Neural progenitor cell (in vitro differentiated cells): ENCODE data around the gene COX5A. TPM values are rescaled to one million over a fixed set of nuclear protein-coding genes. Genes with fewer than 3 reads are reported as not detected.
"Not testable (repeated sequence)": the region's sequence is repeated elsewhere in the genome, so short reads cannot be mapped to it uniquely, and the experiment has no call there.

ENCODE experiments used
- DNase-seq: peaks from one replicate; pipeline ENCODE4 v3.0.0-alpha.2; 2016; ENCODE audit warnings: low spot score
- H2AFZ ChIP-seq: fragments of 200-600 bp; sonication (generic); replicated peaks from 2 replicates; pipeline ENCODE4 v1.6.1; 2016; ENCODE audit warnings: antibody characterized with exemption
- H3F3A ChIP-seq: fragments of 200-600 bp; sonication (generic); 2 replicates; pipeline ENCODE4 v1.6.1; 2016; ENCODE audit warnings: antibody characterized with exemption, low read depth
- H3K27ac ChIP-seq: fragments of 200-600 bp; sonication (generic); 2 replicates; pipeline ENCODE4 v1.5.1; 2016; ENCODE audit warnings: mild to moderate bottlenecking
- H3K27me3 ChIP-seq: fragments of 200-600 bp; sonication (generic); 2 replicates; pipeline ENCODE4 v1.6.1; 2016; ENCODE audit warnings: mild to moderate bottlenecking, moderate library complexity
- H3K36me3 ChIP-seq: fragments of 200-600 bp; sonication (generic); 2 replicates; pipeline ENCODE4 v1.5.1; 2016
- H3K4me1 ChIP-seq: fragments of 200-600 bp; sonication (generic); 2 replicates; pipeline ENCODE4 v1.6.1; 2016; ENCODE audit warnings: mixed run types
- H3K4me2 ChIP-seq: fragments of 200-600 bp; sonication (generic); 2 replicates; pipeline ENCODE4 v1.6.1; 2016
- H3K4me3 ChIP-seq: fragments of 200-600 bp; sonication (generic); 2 replicates; pipeline ENCODE4 v1.5.1; 2016
- H3K79me2 ChIP-seq: fragments of 200-600 bp; sonication (generic); 2 replicates; pipeline ENCODE4 v1.6.1; 2016; ENCODE audit warnings: low read depth
- H3K9ac ChIP-seq: fragments of 200-600 bp; sonication (generic); 2 replicates; pipeline ENCODE4 v1.6.1; 2016
- H3K9me3 ChIP-seq: fragments of 200-600 bp; sonication (generic); 2 replicates; pipeline ENCODE4 v1.5.1; 2016; ENCODE audit warnings: low read depth
- H4K20me1 ChIP-seq: fragments of 200-600 bp; sonication (generic); 2 replicates; pipeline ENCODE4 v1.6.1; 2016; ENCODE audit warnings: low read depth
- H3K27ac Mint-ChIP-seq: 3 replicates; pipeline ENCODE4 v1.8.0; 2021; ENCODE audit warnings: mixed read lengths
- H3K27me3 Mint-ChIP-seq: 2 replicates; pipeline ENCODE4 v1.8.0; 2022; ENCODE audit warnings: low read depth, mild to moderate bottlenecking, inconsistent platforms, moderate library complexity, mixed read lengths; ENCODE audit not compliant: insufficient read depth
- H3K36me3 Mint-ChIP-seq: 3 replicates; pipeline ENCODE4 v1.8.0; 2021; ENCODE audit warnings: mixed read lengths
- H3K4me1 Mint-ChIP-seq: 3 replicates; pipeline ENCODE4 v1.8.0; 2021; ENCODE audit warnings: mixed read lengths
- H3K4me3 Mint-ChIP-seq: 3 replicates; pipeline ENCODE4 v1.8.0; 2021; ENCODE audit warnings: mild to moderate bottlenecking, moderate library complexity, mixed read lengths
- H3K9me3 Mint-ChIP-seq: 3 replicates; pipeline ENCODE4 v1.8.0; 2020; ENCODE audit warnings: mixed read lengths
- EZH2 ChIP-seq: fragments of 200-600 bp; sonication (generic); IDR thresholded peaks from 2 replicates; pipeline ENCODE4 v1.6.1; 2017; ENCODE audit warnings: antibody characterized with exemption, mild to moderate bottlenecking, moderate library complexity
- EZH2phosphoT487 ChIP-seq: fragments of 200-600 bp; sonication (generic); IDR thresholded peaks from 2 replicates; pipeline ENCODE4 v1.6.1; 2017; ENCODE audit warnings: antibody characterized with exemption
- total RNA-seq: library from RNA; depleted of rRNA; stranded (reverse); fragments of >200 nt; gene quantifications from 2 replicates; pipeline ENCODE4 v1.2.3, GENCODE V29; 2015; ENCODE audit warnings: low replicate concordance
- TF ChIP-seq, protein P1 (sequence below): fragments of 200-600 bp; sonication (generic); IDR thresholded peaks from 2 replicates; pipeline ENCODE4 v1.5.1; 2017; ENCODE audit warnings: antibody characterized with exemption, mild to moderate bottlenecking

The COX5A gene
- total RNA-seq, 1 donor from 2014 or later, result 200 TPM

DNA sequence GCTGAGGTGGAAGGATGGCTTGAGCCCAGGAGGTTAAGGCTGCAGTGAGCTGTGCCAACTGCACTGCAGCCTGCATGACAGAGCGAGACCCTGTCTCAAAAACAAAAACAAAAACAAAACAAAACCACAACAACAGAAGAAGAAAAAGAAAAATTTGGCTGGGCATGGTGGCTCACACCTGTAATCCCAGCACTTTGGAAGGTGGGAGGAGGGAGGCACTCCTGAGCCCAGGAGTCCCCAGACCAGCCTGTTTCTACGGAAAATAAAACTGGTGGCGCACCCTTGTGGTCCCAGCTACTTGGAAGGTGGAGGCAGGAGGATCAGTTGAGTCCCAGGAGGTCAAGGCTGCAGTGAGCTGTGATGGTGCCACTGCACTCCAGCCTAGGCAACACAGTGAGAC, 2.7 kb downstream of the COX5A start:
- not testable (repeated sequence) for H3K9ac ChIP-seq, H3K27me3 Mint-ChIP-seq, H3K9me3 Mint-ChIP-seq, H3K4me1 ChIP-seq, H3K36me3 Mint-ChIP-seq, H3K36me3 ChIP-seq, H3K4me2 ChIP-seq, H3K27ac ChIP-seq, H3K9me3 ChIP-seq, H2AFZ ChIP-seq, H3K27me3 ChIP-seq, H3K4me3 ChIP-seq
- TF ChIP-seq, protein P1, sequence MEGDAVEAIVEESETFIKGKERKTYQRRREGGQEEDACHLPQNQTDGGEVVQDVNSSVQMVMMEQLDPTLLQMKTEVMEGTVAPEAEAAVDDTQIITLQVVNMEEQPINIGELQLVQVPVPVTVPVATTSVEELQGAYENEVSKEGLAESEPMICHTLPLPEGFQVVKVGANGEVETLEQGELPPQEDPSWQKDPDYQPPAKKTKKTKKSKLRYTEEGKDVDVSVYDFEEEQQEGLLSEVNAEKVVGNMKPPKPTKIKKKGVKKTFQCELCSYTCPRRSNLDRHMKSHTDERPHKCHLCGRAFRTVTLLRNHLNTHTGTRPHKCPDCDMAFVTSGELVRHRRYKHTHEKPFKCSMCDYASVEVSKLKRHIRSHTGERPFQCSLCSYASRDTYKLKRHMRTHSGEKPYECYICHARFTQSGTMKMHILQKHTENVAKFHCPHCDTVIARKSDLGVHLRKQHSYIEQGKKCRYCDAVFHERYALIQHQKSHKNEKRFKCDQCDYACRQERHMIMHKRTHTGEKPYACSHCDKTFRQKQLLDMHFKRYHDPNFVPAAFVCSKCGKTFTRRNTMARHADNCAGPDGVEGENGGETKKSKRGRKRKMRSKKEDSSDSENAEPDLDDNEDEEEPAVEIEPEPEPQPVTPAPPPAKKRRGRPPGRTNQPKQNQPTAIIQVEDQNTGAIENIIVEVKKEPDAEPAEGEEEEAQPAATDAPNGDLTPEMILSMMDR, result peak; percentile 27
- Histone ChIP-seq H3K79me2 (peaks cover 72% of the 10 kb centered on the region), H4K20me1 (peaks cover 48% of the 10 kb centered on the region), H3F3A (peaks cover 19% of the 10 kb centered on the region)
- Mint-ChIP-seq H3K4me1 (peaks cover 11% of the 10 kb centered on the region), H3K27ac (peak overlapping the region; percentile 17), H3K4me3 (peak overlapping the region; percentile 70)
- DNase-seq, result peak; percentile 39

DNA sequence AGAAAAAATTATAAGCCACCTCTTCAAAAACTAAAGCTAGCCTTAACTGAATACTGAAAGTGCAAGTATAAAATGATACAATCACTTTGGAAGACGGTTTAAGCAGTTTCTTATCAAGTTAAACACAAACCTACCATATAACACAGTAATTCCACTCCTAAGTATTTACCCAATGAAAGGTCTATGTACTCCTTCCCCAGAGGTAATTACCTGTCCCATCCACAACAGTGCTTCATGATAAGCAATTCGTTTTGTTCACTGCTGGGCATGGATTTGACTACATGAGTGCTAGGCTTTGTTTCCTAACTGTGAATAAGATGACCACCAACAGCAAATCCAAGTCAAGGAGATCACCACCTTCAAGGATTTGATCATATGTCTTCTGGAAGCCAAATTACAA, 4.3 kb downstream of the COX5A start:
- Histone ChIP-seq H3K79me2 (peaks cover 76% of the 10 kb centered on the region), H3K4me2 (no peak overlapping the region), H4K20me1 (peaks cover 48% of the 10 kb centered on the region), H3F3A (peaks cover 12% of the 10 kb centered on the region), H3K27ac (no peak overlapping the region), H3K9me3 (no peaks in the 10 kb centered on the region), H3K27me3 (no peaks in the 10 kb centered on the region), H2AFZ (no peak overlapping the region), H3K36me3 (no peaks in the 10 kb centered on the region), H3K4me1 (peaks cover 4% of the 10 kb centered on the region), H3K9ac (no peak overlapping the region), H3K4me3 (no peak overlapping the region)
- Mint-ChIP-seq H3K9me3 (no peaks in the 10 kb centered on the region), H3K4me3 (no peak overlapping the region), H3K4me1 (peaks cover 8% of the 10 kb centered on the region), H3K36me3 (peaks cover 17% of the 10 kb centered on the region), H3K27ac (no peak overlapping the region), H3K27me3 (peaks cover 3% of the 10 kb centered on the region)
- TF ChIP-seq EZH2phosphoT487, result no peak
- TF ChIP-seq, protein P1, result no peak
- TF ChIP-seq EZH2, result no peak
- no peak for DNase-seq

DNA sequence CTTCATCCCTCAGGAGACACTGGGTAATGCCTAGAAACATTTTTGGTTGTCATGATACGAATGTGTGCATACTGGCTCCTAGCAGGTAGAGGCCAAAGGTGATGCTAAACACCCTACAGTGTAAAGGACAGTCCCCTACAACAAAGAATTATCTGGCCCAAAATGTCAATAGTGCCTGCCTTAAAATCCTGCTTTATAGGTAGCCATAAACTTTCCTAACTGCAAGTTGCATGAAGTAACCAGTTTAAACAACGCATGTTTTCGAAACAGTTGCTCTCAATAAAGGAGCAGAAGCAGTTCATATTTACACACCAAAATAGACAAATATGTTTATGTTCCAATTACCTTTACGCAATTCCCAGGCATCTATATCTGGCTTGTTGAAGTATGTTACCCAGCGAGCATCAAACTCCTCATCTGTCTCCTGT, 9.1 kb downstream of the COX5A start:
- no peaks in the 10 kb centered on the region for H3K4me1 Mint-ChIP-seq
- no peak for TF ChIP-seq EZH2phosphoT487
- no peak for TF ChIP-seq EZH2
- TF ChIP-seq, protein P1, result no peak
- no peak overlapping the region for H3K4me2 ChIP-seq
- no peak for DNase-seq
- no peaks in the 10 kb centered on the region for H3K9me3 Mint-ChIP-seq
- no peaks in the 10 kb centered on the region for H3F3A ChIP-seq
- no peak overlapping the region for H3K27ac ChIP-seq
- H4K20me1 ChIP-seq, result peaks cover 12% of the 10 kb centered on the region
- peaks cover 6% of the 10 kb centered on the region for H3K36me3 ChIP-seq
- H3K9me3 ChIP-seq, result no peaks in the 10 kb centered on the region
- no peak overlapping the region for H3K4me3 ChIP-seq
- peaks cover 38% of the 10 kb centered on the region for H3K79me2 ChIP-seq
- peaks cover 2% of the 10 kb centered on the region for H3K27me3 Mint-ChIP-seq
- no peak overlapping the region for H3K27ac Mint-ChIP-seq
- no peak overlapping the region for H2AFZ ChIP-seq
- no peak overlapping the region for H3K4me3 Mint-ChIP-seq
- no peaks in the 10 kb centered on the region for H3K27me3 ChIP-seq
- no peaks in the 10 kb centered on the region for H3K4me1 ChIP-seq
- no peak overlapping the region for H3K9ac ChIP-seq
- peaks cover 18% of the 10 kb centered on the region for H3K36me3 Mint-ChIP-seq

DNA sequence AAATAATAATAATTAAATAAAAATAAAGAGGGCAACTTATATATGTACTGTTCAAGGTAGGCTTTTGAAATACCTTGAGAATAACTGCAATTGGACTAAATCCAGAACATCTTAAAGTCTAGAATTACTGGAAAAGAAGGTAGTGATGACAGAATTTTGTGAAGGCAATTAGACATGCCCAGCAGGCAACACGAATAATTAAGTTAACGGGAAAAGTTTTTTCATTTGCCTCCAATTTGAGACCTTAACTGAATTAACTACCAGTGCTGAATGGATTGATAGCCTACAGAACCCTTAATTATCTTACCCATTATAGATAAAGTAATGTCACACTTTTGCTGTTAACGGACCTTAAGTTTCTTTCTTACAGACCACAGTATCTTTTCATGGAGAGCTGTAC, 13.3 kb downstream of the COX5A start:
- Mint-ChIP-seq H3K27ac (no peak overlapping the region), H3K27me3 (no peaks in the 10 kb centered on the region), H3K36me3 (peaks cover 31% of the 10 kb centered on the region), H3K4me3 (no peak overlapping the region), H3K9me3 (no peaks in the 10 kb centered on the region), H3K4me1 (no peaks in the 10 kb centered on the region)
- Histone ChIP-seq H3K4me2 (no peak overlapping the region), H2AFZ (no peak overlapping the region), H3K4me1 (no peaks in the 10 kb centered on the region), H3K27ac (no peak overlapping the region), H3K9me3 (no peaks in the 10 kb centered on the region), H3K9ac (no peak overlapping the region), H3K27me3 (no peaks in the 10 kb centered on the region), H3K36me3 (peaks cover 6% of the 10 kb centered on the region), H3F3A (no peaks in the 10 kb centered on the region), H4K20me1 (no peaks in the 10 kb centered on the region), H3K4me3 (no peak overlapping the region), H3K79me2 (no peaks in the 10 kb centered on the region)
- no peak for DNase-seq
- TF ChIP-seq EZH2phosphoT487, result no peak
- TF ChIP-seq, protein P1, result no peak
- TF ChIP-seq EZH2, result no peak
